ENCODE results near the gene CNTNAP2. TPM values are rescaled to one million over a fixed set of nuclear protein-coding genes. Genes with fewer than 3 reads are reported as not detected.

Gene CNTNAP2
- total and polyA plus RNA-seq, 12 donors = 0.07 to 0.77 (median 0.24) TPM

- TF ChIP-seq CTCF (IDR thresholded peaks at IDR 0.05) = no peak
- ATAC-seq (no peak), DNase-seq (no peak)
- Histone ChIP-seq H3K4me3 (no peak overlapping the region), H3K36me3 (no peaks in the 10 kb centered on the region), H3K9me3 (no peaks in the 10 kb centered on the region), H3K27me3 (no peaks in the 10 kb centered on the region), H3K27ac (no peak overlapping the region), H3K4me1 (no peaks in the 10 kb centered on the region)
- WGBS, 2 donors = 79 to 89% methylated on average over 6 of the region's 6 CpGs
- intact Hi-C loops (cut with DNase I) = no loop called here
These were observed 1452.7 kb downstream of the CNTNAP2 start for GRCh38 chr7:147569116-147569913.

- Histone ChIP-seq H3K27me3 (no peaks in the 10 kb centered on the region), H3K36me3 (no peaks in the 10 kb centered on the region), H3K4me1 (no peaks in the 10 kb centered on the region), H3K4me3 (no peak overlapping the region), H3K27ac (no peak overlapping the region), H3K9me3 (no peaks in the 10 kb centered on the region)
- intact Hi-C loops (cut with DNase I) = no loop called here
- WGBS, 2 donors = 66 to 87% methylated on average over 1 of the region's 1 CpG
- DNase-seq (no peak), ATAC-seq (no peak)
- no peak for TF ChIP-seq CTCF (IDR thresholded peaks at IDR 0.05)
These were observed 1453.8 kb downstream of the CNTNAP2 start for GRCh38 chr7:147570390-147570789.

GRCh38 chr7:147571436-147572185, 1455.0 kb downstream of the CNTNAP2 start:
- ATAC-seq = no peak
- no peak for DNase-seq
- no peak overlapping the region for H3K4me3 ChIP-seq
- intact Hi-C loops (cut with DNase I) = no loop called here
- H3K27ac ChIP-seq = no peak overlapping the region
- H3K9me3 ChIP-seq = no peaks in the 10 kb centered on the region
- TF ChIP-seq CTCF (IDR thresholded peaks at IDR 0.05) = no peak
- no peaks in the 10 kb centered on the region for H3K27me3 ChIP-seq
- 82 to 85% methylated on average over 8 of the region's 8 CpGs for WGBS, 2 donors
- no peaks in the 10 kb centered on the region for H3K36me3 ChIP-seq
- H3K4me1 ChIP-seq = no peaks in the 10 kb centered on the region

GRCh38 chr7:147578196-147578595, 1461.6 kb downstream of the CNTNAP2 start:
- H3K36me3 ChIP-seq = no peaks in the 10 kb centered on the region
- intact Hi-C loops (cut with DNase I) = no loop called here
- ATAC-seq (no peak), DNase-seq (no peak)
- no peaks in the 10 kb centered on the region for H3K27me3 ChIP-seq
- H3K9me3 ChIP-seq = no peaks in the 10 kb centered on the region
- no peak overlapping the region for H3K27ac ChIP-seq
- no peak overlapping the region for H3K4me3 ChIP-seq
- TF ChIP-seq CTCF (IDR thresholded peaks at IDR 0.05) = no peak
- H3K4me1 ChIP-seq = no peaks in the 10 kb centered on the region
- WGBS, 2 donors = 86 to 90% methylated on average over 3 of the region's 3 CpGs

Data from heart right ventricle (tissue), 16 donors.